SK-N-SH treated with all-trans-retinoic acid at 6 μM for 48 hours (cell line): ENCODE measurements around the gene RGS7.

ENCODE experiments used
- OSR1 ChIP-seq: fragments of 250-450 bp; sonication (Bioruptor Pico); IDR thresholded peaks from 2 replicates; pipeline ENCODE4 v1.8.0; 2022; ENCODE audit warnings: moderate library complexity, mild to moderate bottlenecking, inconsistent platforms
- PPARA ChIP-seq: fragments of 250-450 bp; sonication (Bioruptor Pico); IDR thresholded peaks from 2 replicates; pipeline ENCODE4 v1.5.0; 2020; ENCODE audit warnings: mild to moderate bottlenecking, borderline replicate concordance
- RARB ChIP-seq: fragments of 250-450 bp; sonication (Bioruptor Pico); IDR thresholded peaks from 2 replicates; pipeline ENCODE4 v1.8.0; 2021; ENCODE audit warnings: mild to moderate bottlenecking, moderate library complexity
- TOX ChIP-seq: fragments of 250-450 bp; sonication (Bioruptor Pico); IDR thresholded peaks from 2 replicates; pipeline ENCODE4 v1.8.0; 2021; ENCODE audit warnings: mild to moderate bottlenecking, moderate library complexity, borderline replicate concordance
- ZC3H10 ChIP-seq: fragments of 250-450 bp; sonication (Bioruptor Pico); IDR thresholded peaks from 2 replicates; pipeline ENCODE4 v1.5.1; 2021; ENCODE audit warnings: mild to moderate bottlenecking, moderate library complexity
- ZFP3 ChIP-seq: fragments of 250-450 bp; sonication (Bioruptor Pico); IDR thresholded peaks from 2 replicates; pipeline ENCODE4 v1.5.0; 2020; ENCODE audit warnings: mild to moderate bottlenecking, moderate library complexity
- TF ChIP-seq, protein P1 (sequence below): fragments of 250-450 bp; sonication (Bioruptor Pico); IDR thresholded peaks from 2 replicates; pipeline ENCODE4 v1.5.1; 2020; ENCODE audit warnings: low read depth, mild to moderate bottlenecking, moderate library complexity
- TF ChIP-seq, protein P2 (sequence below): fragments of 250-450 bp; sonication (Bioruptor Pico); IDR thresholded peaks from 2 replicates; pipeline ENCODE4 v1.5.1; 2021; ENCODE audit warnings: mild to moderate bottlenecking, moderate library complexity
- TF ChIP-seq, protein P3 (sequence below): fragments of 250-450 bp; sonication (Bioruptor Pico); IDR thresholded peaks from 2 replicates; pipeline ENCODE4 v1.5.0; 2020; ENCODE audit warnings: mild to moderate bottlenecking, moderate library complexity
- TF ChIP-seq, protein P4 (sequence below): fragments of 250-450 bp; sonication (Bioruptor Pico); IDR thresholded peaks from 2 replicates; pipeline ENCODE4 v1.8.0; 2020; ENCODE audit warnings: mild to moderate bottlenecking, moderate library complexity, borderline replicate concordance

DNA sequence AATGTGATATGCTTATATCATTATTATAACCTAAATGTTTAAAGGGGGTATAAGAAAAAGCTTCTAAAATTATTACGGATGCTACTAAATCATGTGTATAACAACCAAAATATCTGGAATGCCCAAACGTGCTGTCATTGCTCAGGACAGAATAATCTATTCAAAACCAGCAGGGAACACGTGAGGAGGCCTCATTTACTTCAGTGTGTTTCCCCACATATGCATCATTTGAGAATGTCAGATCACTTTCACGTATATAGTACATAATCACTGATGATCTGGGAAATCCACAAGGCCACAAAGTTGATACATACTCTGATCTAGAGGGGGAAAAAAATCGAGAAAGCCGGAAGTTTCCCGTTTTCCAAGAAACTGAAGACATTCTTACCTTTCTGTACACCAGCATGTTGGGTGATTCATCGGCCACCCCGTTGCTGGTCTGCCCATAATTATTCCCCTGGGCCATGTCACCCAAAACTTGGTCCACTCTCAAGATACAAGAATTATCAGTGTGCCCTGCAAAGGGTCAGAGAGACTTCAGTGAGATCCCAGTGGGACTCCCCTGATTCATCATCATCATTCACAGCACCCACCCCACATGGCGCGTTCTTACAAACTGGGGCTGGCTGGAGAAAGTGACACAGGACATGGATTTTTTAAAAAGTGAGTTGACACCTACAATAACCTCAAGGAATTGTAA is 1.5 kb downstream of the RGS7 start:
- no peak for TF ChIP-seq ZC3H10 (CRISPR knock-in tag)
- TF ChIP-seq RARB (CRISPR knock-in tag), result no peak
- TF ChIP-seq ZFP3, result no peak
- TF ChIP-seq, protein P1, sequence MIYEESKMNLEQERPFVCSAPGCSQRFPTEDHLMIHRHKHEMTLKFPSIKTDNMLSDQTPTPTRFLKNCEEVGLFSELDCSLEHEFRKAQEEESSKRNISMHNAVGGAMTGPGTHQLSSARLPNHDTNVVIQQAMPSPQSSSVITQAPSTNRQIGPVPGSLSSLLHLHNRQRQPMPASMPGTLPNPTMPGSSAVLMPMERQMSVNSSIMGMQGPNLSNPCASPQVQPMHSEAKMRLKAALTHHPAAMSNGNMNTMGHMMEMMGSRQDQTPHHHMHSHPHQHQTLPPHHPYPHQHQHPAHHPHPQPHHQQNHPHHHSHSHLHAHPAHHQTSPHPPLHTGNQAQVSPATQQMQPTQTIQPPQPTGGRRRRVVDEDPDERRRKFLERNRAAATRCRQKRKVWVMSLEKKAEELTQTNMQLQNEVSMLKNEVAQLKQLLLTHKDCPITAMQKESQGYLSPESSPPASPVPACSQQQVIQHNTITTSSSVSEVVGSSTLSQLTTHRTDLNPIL (CRISPR knock-in tag), result no peak
- TF ChIP-seq, protein P2, sequence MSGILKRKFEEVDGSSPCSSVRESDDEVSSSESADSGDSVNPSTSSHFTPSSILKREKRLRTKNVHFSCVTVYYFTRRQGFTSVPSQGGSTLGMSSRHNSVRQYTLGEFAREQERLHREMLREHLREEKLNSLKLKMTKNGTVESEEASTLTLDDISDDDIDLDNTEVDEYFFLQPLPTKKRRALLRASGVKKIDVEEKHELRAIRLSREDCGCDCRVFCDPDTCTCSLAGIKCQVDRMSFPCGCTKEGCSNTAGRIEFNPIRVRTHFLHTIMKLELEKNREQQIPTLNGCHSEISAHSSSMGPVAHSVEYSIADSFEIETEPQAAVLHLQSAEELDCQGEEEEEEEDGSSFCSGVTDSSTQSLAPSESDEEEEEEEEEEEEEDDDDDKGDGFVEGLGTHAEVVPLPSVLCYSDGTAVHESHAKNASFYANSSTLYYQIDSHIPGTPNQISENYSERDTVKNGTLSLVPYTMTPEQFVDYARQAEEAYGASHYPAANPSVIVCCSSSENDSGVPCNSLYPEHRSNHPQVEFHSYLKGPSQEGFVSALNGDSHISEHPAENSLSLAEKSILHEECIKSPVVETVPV, result no peak
- TF ChIP-seq, protein P3, sequence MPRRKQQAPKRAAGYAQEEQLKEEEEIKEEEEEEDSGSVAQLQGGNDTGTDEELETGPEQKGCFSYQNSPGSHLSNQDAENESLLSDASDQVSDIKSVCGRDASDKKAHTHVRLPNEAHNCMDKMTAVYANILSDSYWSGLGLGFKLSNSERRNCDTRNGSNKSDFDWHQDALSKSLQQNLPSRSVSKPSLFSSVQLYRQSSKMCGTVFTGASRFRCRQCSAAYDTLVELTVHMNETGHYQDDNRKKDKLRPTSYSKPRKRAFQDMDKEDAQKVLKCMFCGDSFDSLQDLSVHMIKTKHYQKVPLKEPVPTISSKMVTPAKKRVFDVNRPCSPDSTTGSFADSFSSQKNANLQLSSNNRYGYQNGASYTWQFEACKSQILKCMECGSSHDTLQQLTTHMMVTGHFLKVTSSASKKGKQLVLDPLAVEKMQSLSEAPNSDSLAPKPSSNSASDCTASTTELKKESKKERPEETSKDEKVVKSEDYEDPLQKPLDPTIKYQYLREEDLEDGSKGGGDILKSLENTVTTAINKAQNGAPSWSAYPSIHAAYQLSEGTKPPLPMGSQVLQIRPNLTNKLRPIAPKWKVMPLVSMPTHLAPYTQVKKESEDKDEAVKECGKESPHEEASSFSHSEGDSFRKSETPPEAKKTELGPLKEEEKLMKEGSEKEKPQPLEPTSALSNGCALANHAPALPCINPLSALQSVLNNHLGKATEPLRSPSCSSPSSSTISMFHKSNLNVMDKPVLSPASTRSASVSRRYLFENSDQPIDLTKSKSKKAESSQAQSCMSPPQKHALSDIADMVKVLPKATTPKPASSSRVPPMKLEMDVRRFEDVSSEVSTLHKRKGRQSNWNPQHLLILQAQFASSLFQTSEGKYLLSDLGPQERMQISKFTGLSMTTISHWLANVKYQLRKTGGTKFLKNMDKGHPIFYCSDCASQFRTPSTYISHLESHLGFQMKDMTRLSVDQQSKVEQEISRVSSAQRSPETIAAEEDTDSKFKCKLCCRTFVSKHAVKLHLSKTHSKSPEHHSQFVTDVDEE, result no peak
- TF ChIP-seq, protein P4, sequence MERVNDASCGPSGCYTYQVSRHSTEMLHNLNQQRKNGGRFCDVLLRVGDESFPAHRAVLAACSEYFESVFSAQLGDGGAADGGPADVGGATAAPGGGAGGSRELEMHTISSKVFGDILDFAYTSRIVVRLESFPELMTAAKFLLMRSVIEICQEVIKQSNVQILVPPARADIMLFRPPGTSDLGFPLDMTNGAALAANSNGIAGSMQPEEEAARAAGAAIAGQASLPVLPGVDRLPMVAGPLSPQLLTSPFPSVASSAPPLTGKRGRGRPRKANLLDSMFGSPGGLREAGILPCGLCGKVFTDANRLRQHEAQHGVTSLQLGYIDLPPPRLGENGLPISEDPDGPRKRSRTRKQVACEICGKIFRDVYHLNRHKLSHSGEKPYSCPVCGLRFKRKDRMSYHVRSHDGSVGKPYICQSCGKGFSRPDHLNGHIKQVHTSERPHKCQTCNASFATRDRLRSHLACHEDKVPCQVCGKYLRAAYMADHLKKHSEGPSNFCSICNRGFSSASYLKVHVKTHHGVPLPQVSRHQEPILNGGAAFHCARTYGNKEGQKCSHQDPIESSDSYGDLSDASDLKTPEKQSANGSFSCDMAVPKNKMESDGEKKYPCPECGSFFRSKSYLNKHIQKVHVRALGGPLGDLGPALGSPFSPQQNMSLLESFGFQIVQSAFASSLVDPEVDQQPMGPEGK (CRISPR knock-in tag), result no peak
- TF ChIP-seq PPARA (CRISPR knock-in tag), result no peak
- no peak for TF ChIP-seq OSR1 (CRISPR knock-in tag)
- no peak for TF ChIP-seq TOX (CRISPR knock-in tag)
